T-helper 22 cell (primary cell): Measurements from ENCODE around the gene RRM1.
A peak's percentile ranks its signal among the peaks of the same experiment; 100 is the strongest.
"Not testable (repeated sequence)": the region's sequence is repeated elsewhere in the genome, so short reads cannot be mapped to it uniquely, and the experiment has no call there.

Experiments
- DNase-seq: peaks from one replicate; pipeline ENCODE4 v3.0.0-alpha.2; 2020; ENCODE audit warnings: low read depth

RRM1 gene

GRCh38 chr11:4083198-4083597 lies 11.4 kb upstream of the RRM1 start:
- no peak for DNase-seq

GRCh38 chr11:4084406-4085125 lies 10.0 kb upstream of the RRM1 start:
- no peak for DNase-seq

GRCh38 chr11:4085575-4085974 lies 9.0 kb upstream of the RRM1 start:
- DNase-seq = no peak

GRCh38 chr11:4086575-4087353 lies 7.8 kb upstream of the RRM1 start:
- no peak for DNase-seq

GRCh38 chr11:4087551-4087950 lies 7.0 kb upstream of the RRM1 start:
- DNase-seq = no peak

- DNase-seq = peak; percentile 25
These were observed 4.3 kb upstream of the RRM1 start for GRCh38 chr11:4090258-4090657.

GRCh38 chr11:4092026-4092425 lies 2.6 kb upstream of the RRM1 start:
- peak; percentile 7 for DNase-seq

- no peak for DNase-seq
These were observed 866 bp upstream of the RRM1 start for GRCh38 chr11:4093519-4094347.

- DNase-seq = no peak
These were observed 1.1 kb downstream of the RRM1 start for GRCh38 chr11:4095509-4096230.

GRCh38 chr11:4098026-4098621 lies 3.5 kb downstream of the RRM1 start:
- DNase-seq = no peak

- no peak for DNase-seq
These were observed 8.1 kb downstream of the RRM1 start for GRCh38 chr11:4102711-4103110.

- DNase-seq = no peak
These were observed 8.7 kb downstream of the RRM1 start for GRCh38 chr11:4103269-4103668.

- DNase-seq = no peak
These were observed 11.3 kb downstream of the RRM1 start for GRCh38 chr11:4105916-4106315.

GRCh38 chr11:4111834-4112233 lies 17.2 kb downstream of the RRM1 start:
- DNase-seq = no peak

- no peak for DNase-seq
These were observed 20.5 kb downstream of the RRM1 start for GRCh38 chr11:4115128-4115527.

GRCh38 chr11:4118107-4118506 lies 23.5 kb downstream of the RRM1 start:
- no peak for DNase-seq

- DNase-seq = no peak
These were observed 28.6 kb downstream of the RRM1 start for GRCh38 chr11:4123218-4123617.

- no peak for DNase-seq
These were observed 30.5 kb downstream of the RRM1 start for GRCh38 chr11:4125141-4125540.

GRCh38 chr11:4127357-4127756 lies 32.8 kb downstream of the RRM1 start:
- no peak for DNase-seq

GRCh38 chr11:4130219-4130618 lies 35.6 kb downstream of the RRM1 start:
- not testable (repeated sequence) for DNase-seq

GRCh38 chr11:4134806-4135205 lies 40.2 kb downstream of the RRM1 start:
- DNase-seq = no peak

GRCh38 chr11:4138497-4138896 lies 43.9 kb downstream of the RRM1 start:
- no peak for DNase-seq
